ENCODE data around the gene FASN. TPM values are rescaled to one million over a fixed set of nuclear protein-coding genes. Genes with fewer than 3 reads are reported as not detected.

FASN gene
- total and polyA plus RNA-seq, 2 donors (not counting 1 experiment from before 2014, with no cell fraction given), result 19.4 to 35.6 TPM

DNA sequence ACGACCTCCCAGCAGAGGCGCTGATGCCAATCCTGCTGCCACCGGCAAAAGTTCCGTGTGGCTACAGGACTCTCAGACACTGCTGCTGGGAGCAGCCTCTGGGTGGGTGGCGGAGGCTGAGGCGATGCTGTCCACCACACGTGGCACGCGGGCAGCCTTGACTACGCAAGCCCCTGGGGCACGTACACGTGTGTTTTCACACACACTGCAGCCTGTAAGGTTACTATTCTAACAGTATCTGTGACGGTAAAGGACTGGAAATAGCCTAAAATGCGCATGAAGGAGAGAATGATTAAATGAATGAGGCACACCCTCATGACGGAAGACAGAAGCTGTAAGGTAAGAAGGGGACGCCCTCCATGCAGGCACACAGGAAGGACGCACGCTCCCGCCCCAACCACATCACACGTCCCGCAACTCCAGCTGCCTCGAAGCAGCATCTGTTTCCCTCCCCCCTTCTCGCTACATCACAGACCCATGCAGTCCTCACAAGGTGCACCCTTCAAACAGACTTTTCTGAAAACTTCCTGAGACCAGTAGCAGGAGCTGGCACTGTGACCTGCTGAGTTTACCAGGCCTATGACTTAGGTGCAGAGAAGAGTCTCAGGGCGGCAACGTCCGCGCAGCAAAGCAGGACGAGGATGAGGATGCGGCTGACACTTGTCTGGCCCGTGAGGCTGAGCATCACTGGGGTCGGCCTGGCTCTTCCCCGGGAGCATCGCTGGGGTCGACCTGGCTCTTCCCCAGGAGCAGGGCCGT lies 28.7 kb upstream of the FASN start:
- ChIA-PET CTCF (no interaction called here), POLR2A (no interaction called here)
- no peaks in the 10 kb centered on the region for H3K79me2 ChIP-seq (ENCODE audit: control insufficient read depth, insufficient read depth, low read length)
- H3K9me3 ChIP-seq (ENCODE audit: control extremely low read depth in 1 of 3, control insufficient read depth in 2 of 3, insufficient read depth in 1 of 3, low read length in 2 of 3), result no peaks in the 10 kb centered on the region
- WGBS (ENCODE audit: insufficient coverage), result 79% methylated on average over 29 of the region's 35 CpGs
- H4K20me1 ChIP-seq (ENCODE audit: control insufficient read depth, insufficient read depth, low read length, poor library complexity, severe bottlenecking), result no peaks in the 10 kb centered on the region
- ATAC-seq (ENCODE audit: low read depth) (no peak), DNase-seq (no peak)
- no peak overlapping the region for H3K4me3 ChIP-seq (ENCODE audit: control extremely low read depth in 1 of 5, extremely low read depth in 1 of 5, insufficient read depth in 1 of 5, low read depth in 2 of 5, low read length in 4 of 5)
- Mint-ChIP-seq H3K4me3 (no peak overlapping the region), H3K4me1 (no peaks in the 10 kb centered on the region), H3K27me3 (no peaks in the 10 kb centered on the region), H3K27ac (no peak overlapping the region), H3K9me3 (ENCODE audit: insufficient read depth) (no peaks in the 10 kb centered on the region)
- TF ChIP-seq, protein P1, sequence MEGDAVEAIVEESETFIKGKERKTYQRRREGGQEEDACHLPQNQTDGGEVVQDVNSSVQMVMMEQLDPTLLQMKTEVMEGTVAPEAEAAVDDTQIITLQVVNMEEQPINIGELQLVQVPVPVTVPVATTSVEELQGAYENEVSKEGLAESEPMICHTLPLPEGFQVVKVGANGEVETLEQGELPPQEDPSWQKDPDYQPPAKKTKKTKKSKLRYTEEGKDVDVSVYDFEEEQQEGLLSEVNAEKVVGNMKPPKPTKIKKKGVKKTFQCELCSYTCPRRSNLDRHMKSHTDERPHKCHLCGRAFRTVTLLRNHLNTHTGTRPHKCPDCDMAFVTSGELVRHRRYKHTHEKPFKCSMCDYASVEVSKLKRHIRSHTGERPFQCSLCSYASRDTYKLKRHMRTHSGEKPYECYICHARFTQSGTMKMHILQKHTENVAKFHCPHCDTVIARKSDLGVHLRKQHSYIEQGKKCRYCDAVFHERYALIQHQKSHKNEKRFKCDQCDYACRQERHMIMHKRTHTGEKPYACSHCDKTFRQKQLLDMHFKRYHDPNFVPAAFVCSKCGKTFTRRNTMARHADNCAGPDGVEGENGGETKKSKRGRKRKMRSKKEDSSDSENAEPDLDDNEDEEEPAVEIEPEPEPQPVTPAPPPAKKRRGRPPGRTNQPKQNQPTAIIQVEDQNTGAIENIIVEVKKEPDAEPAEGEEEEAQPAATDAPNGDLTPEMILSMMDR (IDR thresholded peaks at IDR 0.05), result no peak
- no peak for TF ChIP-seq EZH2 (IDR thresholded peaks at IDR 0.05; ENCODE audit: borderline replicate concordance, insufficient read depth, low read depth, low read length, poor library complexity, severe bottlenecking)
- no peak overlapping the region for H2AFZ ChIP-seq (ENCODE audit: insufficient read depth, low read depth, low read length, poor library complexity, severe bottlenecking)
- no peaks in the 10 kb centered on the region for H3K36me3 ChIP-seq (replicated peaks in 1 of 2; ENCODE audit: control extremely low read depth in 1 of 2, control insufficient read depth in 1 of 2, extremely low read depth in 1 of 2, insufficient read depth in 2 of 2, low read length in 1 of 2)
- H3K4me1 ChIP-seq (ENCODE audit: control insufficient read depth in 2 of 2, insufficient read depth in 2 of 2, low read length in 2 of 2), result no peaks in the 10 kb centered on the region
- no peaks in the 10 kb centered on the region for H3K27me3 ChIP-seq (replicated peaks in 1 of 4; ENCODE audit: control extremely low read depth in 1 of 4, control insufficient read depth in 3 of 4, insufficient read depth in 4 of 4, low read length in 3 of 4)
- no peak overlapping the region for H3K4me2 ChIP-seq (replicated peaks; ENCODE audit: low read depth, low read length, poor library complexity, severe bottlenecking)
- no peak overlapping the region for H3K9ac ChIP-seq (ENCODE audit: low read length)
- intact Hi-C loops (cut with micrococcal nuclease), result no loop called here
- H3K27ac ChIP-seq (ENCODE audit: low read length in 2 of 2), result no peak overlapping the region

DNA sequence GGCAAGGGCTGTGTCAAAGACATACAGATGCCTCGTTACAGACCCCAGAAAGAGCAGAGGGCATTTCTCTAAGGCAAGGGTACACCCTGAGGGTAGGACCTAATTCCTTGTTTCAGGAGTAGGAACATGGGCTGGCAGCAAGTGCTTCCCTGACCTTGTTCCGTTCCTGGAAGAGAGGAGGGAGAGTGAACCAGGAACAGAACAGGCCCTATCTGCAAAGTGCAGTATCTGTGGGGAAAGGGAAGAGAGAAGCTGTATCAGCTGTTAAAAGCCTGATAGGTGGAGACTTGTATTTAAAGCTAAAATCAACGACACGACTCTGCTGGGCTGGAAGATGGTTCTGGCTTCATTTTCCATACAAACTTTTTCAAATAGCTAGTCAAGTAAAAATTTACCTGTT lies 26.1 kb upstream of the FASN start:
- Histone ChIP-seq H2AFZ (ENCODE audit: insufficient read depth, low read depth, low read length, poor library complexity, severe bottlenecking) (no peak overlapping the region), H3K27me3 (replicated peaks in 1 of 4; ENCODE audit: control extremely low read depth in 1 of 4, control insufficient read depth in 3 of 4, insufficient read depth in 4 of 4, low read length in 3 of 4) (no peaks in the 10 kb centered on the region), H3K4me3 (ENCODE audit: control extremely low read depth in 1 of 5, extremely low read depth in 1 of 5, insufficient read depth in 1 of 5, low read depth in 2 of 5, low read length in 4 of 5) (no peak overlapping the region), H3K4me2 (replicated peaks; ENCODE audit: low read depth, low read length, poor library complexity, severe bottlenecking) (no peak overlapping the region), H3K36me3 (replicated peaks in 1 of 2; ENCODE audit: control extremely low read depth in 1 of 2, control insufficient read depth in 1 of 2, extremely low read depth in 1 of 2, insufficient read depth in 2 of 2, low read length in 1 of 2) (no peaks in the 10 kb centered on the region), H3K9me3 (ENCODE audit: control extremely low read depth in 1 of 3, control insufficient read depth in 2 of 3, insufficient read depth in 1 of 3, low read length in 2 of 3) (no peaks in the 10 kb centered on the region), H3K4me1 (ENCODE audit: control insufficient read depth in 2 of 2, insufficient read depth in 2 of 2, low read length in 2 of 2) (no peaks in the 10 kb centered on the region), H3K79me2 (ENCODE audit: control insufficient read depth, insufficient read depth, low read length) (no peaks in the 10 kb centered on the region), H3K27ac (ENCODE audit: low read length in 2 of 2) (no peak overlapping the region), H4K20me1 (ENCODE audit: control insufficient read depth, insufficient read depth, low read length, poor library complexity, severe bottlenecking) (no peaks in the 10 kb centered on the region), H3K9ac (ENCODE audit: low read length) (no peak overlapping the region)
- whole genome bisulfite sequencing (ENCODE audit: insufficient coverage), result 88% methylated on average over 4 of the region's 4 CpGs
- ChIA-PET POLR2A (no interaction called here), CTCF (no interaction called here)
- no peak for DNase-seq
- Mint-ChIP-seq H3K4me1 (no peaks in the 10 kb centered on the region), H3K27me3 (no peaks in the 10 kb centered on the region), H3K4me3 (no peak overlapping the region), H3K27ac (no peak overlapping the region), H3K9me3 (ENCODE audit: insufficient read depth) (no peaks in the 10 kb centered on the region)
- no peak for ATAC-seq (ENCODE audit: low read depth)
- TF ChIP-seq EZH2 (IDR thresholded peaks at IDR 0.05; ENCODE audit: borderline replicate concordance, insufficient read depth, low read depth, low read length, poor library complexity, severe bottlenecking), result no peak
- intact Hi-C loops (cut with micrococcal nuclease), result no loop called here

Data from B cell (primary cell).